Activated T-cell treated with anti-CD3 and anti-CD28 coated beads for 1 hour (primary cell): ENCODE data around the gene BSPH1.
"Not testable (repeated sequence)": the region's sequence is repeated elsewhere in the genome, so short reads cannot be mapped to it uniquely, and the experiment has no call there.

Experiments used
- DNase-seq: peaks from one replicate; pipeline ENCODE4 v3.0.0-alpha.2; 2020; ENCODE audit warnings: low read depth

BSPH1 gene, protein sequence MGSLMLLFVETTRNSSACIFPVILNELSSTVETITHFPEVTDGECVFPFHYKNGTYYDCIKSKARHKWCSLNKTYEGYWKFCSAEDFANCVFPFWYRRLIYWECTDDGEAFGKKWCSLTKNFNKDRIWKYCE

DNA sequence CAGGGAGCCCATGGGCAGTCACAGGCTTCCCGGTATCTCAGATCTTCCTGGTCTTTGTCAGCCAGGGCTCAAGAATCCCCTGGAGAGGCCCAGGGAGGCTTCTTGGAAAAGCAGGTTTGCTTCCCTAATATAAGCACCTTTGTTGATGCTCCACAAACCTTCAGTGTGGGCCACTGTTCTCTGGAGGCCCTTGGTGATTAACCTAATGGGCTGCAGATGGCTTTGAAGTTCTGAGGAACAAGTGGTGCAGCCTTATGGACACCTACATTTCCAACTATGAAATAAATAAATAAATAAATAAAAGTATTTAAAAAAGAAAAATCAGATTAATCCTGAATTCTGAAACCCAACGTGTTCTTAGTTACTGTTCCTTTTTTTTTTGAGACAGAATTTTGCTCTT lies at the start of gene BSPH1:
Gene BSPH1 (minus strand): TSS at position 101 of the 400 bp plus-strand sequence. CDS start 89 bp downstream, at position 12.
- no peak for DNase-seq

DNA sequence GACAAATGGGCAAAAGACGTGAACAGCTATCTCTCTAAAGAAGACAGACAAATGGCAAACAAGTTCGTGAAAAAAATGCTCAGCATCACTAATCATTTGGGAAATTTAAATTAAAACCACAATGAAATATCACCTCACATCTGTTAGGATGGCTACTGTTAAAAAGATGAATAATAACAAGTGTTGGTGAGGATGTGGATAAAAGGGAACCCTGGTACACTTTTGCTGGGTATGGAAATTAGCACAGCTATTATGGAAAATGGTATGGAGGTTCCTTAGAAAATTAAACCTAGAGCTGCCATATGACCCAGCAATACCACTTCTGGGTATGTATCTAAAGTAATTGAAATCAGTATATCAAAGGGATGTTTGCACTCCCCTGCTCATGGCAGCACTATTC lies 44.8 kb upstream of the BSPH1 start:
- DNase-seq = no peak

DNA sequence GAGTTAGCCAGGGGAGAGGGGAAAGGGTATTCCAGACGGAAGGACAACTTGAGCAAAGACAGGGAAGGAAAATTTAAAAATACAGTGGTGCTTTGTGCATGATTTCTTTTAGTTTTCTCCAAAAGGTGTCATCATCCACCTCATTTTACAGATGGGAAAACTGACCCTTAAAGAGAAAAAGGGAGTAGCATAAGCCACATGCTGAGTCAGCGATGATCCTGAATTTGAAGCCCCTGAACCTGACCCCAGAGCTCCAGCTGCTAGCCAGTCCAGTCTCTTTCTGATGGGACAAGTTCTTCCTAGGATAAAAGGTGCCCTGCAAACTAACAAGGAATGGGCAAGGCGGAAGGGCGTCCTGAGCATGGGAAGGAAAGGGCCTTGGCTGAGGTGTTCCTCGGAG lies 41.6 kb upstream of the BSPH1 start:
- no peak for DNase-seq

DNA sequence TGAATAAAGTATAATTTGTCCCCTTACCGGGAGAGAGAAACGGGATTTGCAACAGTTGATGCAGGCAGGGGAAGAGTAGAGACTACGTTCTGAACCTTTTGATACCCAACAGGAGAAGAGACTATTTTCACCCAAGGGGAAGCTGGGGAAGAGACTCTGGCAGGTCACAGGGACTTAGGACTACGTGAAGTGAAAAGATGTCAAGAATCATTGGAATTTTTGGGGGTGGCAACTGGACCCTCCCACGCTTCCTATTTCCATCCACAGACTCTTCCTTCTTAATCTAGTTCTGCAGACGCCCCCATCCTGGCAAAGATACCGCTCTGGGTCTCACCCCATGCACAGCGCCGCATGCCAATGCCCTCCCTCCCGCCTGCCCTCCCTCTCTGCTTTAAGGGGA lies 38.1 kb upstream of the BSPH1 start:
- no peak for DNase-seq

DNA sequence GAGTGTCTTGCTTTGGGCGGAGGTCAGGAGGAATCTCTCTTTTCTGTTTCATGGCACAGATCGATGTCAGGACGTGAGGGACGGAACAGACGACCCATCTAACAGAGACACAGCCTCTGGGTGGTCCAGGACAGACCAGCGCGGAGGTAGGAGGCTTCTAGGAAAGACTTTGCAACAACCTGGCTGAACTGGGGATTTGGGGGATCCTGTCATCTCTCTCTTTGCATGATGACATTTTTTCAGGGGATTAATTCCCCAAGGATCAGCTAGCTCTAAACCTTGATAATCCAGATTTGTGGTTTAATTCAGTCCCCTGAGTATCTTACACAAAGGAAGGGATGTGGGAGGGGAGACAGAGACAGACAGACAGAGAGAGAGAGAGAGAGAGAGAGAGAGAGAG lies 37.5 kb upstream of the BSPH1 start:
- DNase-seq = no peak

DNA sequence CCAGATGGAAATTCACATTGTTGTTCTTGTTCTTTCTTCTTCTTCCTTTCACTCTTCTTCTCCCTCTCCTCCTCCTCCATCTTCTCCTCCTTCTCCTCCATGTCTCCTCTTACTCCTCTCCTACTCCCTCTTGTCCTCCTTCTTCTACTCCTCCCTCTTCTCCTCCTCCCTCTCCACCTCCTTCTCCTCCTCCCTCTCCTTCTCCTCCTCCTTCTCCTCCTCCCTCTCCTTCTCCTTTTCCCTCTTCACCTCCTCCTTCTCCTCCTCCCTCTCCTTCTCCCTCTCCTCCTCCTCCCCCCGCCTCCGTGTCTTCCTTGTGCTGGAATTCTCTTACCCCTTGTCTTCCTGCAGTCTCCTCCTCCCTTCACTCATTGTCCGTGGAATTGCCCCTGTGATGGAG lies 33.5 kb upstream of the BSPH1 start:
- no peak for DNase-seq

DNA sequence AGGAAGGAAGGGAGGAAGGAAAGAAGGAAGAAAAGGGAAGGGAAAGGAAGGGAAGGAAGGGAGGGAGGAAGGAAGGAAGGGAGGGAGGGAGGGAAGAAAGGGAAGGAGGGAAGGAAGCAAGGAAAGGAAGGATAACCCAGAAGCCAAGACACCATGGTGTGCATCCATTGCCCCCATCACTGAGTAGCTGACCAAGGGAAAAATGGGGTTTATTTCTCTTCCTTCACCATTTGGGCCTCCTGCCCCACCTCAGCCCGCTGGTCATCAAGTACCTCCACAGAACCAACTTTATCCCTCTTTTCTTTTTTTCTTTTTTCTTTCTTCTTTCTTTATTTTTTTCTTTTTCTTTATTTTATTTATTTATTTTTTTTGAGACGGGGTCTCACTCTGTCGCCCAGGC lies 31.5 kb upstream of the BSPH1 start:
- no peak for DNase-seq

DNA sequence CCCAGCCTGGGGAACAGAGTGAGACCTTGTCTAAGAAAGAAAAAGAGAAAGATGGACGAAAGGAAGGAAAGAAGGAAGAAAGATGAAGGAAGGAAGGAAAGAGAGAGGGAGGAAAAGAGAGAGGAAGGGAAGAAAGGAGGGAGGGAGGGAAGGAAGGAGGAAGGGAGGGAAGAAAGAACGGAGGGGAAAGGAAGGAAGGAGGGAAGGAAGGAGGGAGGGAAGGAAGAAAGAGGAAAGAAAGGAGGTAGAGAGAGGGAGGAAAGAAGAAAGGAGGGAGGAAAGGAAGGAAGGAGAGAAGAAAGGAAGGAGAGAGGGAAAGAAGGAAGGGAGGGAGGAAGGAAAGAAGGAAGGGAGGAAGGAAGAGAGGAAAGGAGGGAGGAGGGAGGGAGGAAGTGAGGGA lies 31.0 kb upstream of the BSPH1 start:
- no peak for DNase-seq

DNA sequence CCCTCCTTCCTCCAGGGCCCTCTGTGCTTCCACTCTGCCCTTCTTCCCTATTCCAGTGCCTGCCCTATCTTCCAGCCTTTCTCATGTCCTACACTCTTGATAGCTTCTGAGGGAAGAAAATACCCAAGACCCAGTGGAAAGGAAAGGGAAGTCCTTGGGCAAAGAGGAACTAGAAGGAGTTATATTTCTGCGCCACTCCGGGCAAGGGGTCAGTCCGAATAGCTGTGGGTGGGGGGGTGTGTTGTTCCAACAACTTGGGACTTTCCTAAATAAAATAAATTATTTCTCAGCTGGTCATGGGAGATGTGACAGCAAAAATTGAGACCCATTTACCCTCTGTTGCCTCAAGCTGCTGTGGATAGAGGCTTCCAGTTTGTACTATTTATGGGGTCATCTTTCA lies 28.7 kb upstream of the BSPH1 start:
- no peak for DNase-seq

DNA sequence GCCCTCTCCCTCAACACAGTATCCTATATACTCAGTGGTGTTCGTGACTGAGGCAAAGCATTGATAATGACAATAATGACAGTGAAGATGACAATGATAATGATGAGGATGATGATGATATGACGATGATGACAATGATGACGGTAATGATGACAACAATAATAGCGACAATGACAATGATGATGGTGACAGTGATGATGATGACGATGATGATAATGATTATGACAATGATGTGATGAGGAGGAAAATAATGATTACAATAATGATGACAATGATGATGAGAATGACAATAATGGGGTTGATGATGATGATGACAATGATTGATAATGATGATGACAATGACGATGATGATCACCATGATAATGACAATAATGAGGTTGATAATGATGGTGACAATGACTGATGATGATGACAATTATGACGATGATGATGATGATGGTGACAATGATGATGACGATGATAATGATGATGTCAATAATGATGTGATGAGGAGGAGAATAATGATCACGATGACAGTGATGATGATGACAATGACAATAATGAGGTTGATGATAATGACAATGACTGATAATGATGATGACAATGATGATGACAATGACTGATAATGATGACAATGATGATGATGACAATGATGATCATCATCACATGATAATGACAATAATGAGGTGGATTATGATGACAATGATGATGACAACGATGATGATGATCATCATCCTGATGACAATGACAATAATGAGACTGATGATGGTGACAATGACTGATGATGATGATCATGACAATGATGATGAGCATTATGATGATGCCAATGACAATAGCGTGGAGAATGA lies 19.2 kb upstream of the BSPH1 start:
- DNase-seq = no peak

DNA sequence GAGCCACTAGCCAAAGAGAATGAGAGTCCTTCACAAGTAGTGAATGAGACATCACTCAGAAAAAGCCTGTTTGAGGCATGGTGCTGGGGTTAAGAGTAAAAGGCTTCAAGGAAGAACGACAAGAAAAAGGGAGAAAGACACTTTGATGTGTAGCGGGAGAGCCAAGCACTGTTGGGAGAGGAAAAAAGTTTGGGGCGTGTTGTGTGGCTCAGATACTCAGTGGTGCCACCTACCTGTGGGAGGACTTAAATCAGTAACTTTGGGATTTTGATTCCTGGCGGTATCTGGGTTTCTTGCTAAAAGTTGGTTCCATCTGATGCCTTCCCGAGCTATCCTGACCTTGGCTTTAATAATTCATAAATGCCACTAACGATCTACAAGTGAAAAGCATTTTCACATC lies 14.8 kb upstream of the BSPH1 start:
- DNase-seq = no peak

DNA sequence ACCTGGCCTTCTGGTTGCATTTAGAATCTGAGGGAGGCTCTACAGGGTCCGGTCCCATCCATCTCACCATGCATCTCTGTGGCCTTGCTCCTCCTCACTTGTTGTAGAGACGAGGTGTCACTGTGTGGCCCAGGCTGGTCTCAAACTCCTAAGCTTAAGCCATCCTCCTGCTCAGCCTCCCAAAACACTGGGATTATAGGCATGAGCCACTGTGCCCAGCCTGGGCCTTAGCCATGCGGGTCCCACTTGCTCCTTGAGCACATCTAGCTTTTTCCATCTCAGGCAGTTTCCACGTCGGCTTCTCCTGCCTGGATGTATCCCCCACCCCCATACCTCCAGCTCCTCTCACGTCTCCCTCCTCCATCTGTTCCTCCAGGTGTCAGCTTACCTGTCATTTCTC lies 12.3 kb upstream of the BSPH1 start:
- DNase-seq = no peak

DNA sequence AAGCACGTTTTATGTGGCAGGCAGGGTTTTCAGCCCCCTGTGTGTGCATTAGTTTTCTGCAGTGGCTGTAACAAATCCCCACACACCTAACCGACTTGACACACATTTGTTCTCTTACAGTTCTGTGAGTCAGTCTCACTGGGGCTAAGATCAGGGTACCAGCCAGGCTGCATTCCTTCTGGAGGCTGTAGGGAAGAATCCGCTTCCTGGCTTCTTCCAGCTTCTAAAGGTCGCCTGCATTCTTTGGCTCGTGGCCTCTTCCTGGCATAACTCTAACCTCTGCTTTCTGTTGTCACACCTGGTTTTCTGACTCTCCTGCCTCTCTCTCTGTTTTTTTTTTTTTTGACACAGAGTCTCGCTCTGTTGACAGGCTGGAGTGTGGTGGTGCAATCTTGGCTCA lies 8.9 kb upstream of the BSPH1 start:
- DNase-seq = no peak

DNA sequence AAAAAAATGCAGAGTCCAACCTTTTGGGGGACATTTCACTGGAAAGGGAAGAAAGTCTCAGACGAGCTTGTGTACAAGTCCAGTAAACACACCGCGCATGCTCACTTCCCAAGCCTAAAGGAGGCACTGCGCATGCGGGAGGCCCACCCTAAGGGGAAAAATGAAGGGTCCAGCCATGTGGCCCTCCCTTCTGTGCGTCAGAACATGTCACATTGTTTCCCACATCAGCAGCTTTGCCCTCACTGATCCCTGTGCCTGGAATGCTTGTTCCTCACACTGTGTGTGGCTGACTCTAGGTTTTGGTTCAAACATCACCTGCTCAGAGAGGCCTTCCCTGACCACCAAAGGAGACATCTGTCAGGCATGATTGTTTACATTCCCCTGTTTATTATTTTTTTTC lies 6.8 kb upstream of the BSPH1 start:
- no peak for DNase-seq

DNA sequence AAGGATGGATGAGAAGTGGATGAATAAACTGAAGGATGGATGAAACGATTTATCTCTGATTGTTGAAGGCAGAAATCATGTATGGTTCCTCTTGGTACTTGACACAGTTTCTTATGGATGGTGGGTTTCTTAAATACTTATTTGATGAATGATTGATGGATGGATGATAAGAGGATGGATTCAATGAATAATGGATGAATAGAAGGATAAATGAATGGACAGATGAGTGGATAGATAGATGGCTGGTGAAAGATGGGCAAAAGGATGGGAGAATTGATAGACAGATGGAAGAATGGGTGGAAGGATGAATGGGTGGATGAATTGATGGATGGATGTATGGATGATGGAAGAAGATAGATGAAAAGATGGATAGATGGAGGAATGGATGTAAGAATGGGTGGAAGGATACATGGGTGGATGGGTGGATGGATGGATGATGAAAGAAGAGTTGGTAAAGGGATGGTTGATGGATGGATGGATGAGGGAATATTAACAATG lies 4.3 kb upstream of the BSPH1 start:
- no peak for DNase-seq

DNA sequence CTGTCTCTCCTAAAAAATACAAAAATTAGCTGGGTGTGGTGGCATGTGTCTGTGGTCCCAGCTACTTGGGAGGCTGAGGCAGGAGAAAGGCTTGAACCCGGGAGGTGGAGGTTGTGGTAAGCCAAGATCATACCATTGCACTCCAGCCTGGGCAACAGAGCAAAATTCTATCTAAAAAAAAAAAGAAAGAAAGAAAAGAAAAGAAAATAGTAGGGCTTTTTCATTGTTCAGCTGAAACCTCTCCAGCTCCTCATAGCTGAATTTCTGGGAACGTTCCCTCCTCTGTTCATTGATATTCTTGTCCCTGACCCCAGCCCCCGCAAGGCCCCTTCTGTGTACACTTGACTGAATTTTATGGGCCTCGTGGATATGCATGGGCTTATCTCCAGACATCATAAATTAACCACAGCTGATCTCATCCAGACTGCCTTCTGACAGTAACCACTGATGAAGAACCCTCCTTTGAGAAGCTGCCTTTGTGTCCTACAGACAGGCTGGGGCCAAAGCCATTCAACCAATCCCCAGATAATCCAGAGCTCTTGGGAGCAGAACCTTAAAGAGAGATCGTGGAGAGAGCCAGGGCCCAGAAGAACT lies 2.3 kb upstream of the BSPH1 start, which contains the start of gene ELSPBP1:
Gene ELSPBP1 (plus strand): TSS at position 424 of the 594 bp plus-strand sequence. CDS start 14,036 bp downstream, outside the sequence.
- no peak for DNase-seq

DNA sequence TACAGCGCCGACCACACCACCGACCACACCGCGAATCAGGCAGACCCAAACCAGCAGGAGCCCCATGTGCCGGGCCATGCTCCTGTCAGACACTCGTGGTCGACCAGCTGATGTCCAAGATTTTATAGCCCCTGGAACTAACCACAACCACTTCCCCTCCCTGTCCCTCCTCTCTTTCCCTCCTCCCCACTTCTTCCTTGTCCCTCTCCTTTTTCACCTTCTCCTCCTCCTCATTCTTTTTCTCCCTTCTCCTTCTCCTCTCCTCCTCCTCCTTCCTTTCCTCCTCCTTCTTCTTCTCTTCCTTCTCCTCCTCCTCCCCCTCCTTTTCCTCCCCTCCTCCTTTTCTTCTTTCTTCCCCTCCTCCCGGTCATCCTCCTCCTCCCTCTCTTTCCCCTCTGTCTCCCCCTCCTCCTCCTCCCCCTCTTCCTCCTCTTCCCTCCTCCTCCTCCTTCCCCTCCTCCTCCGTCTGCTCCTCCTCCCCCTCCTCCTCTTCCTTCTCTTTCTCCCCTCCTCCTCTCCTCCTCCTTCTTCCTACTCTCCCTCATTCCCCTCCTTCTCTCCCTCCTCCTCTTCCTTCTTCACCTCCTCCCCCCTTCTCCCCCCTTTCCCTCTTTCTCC lies 670 bp downstream of the BSPH1 start:
- DNase-seq = no peak

DNA sequence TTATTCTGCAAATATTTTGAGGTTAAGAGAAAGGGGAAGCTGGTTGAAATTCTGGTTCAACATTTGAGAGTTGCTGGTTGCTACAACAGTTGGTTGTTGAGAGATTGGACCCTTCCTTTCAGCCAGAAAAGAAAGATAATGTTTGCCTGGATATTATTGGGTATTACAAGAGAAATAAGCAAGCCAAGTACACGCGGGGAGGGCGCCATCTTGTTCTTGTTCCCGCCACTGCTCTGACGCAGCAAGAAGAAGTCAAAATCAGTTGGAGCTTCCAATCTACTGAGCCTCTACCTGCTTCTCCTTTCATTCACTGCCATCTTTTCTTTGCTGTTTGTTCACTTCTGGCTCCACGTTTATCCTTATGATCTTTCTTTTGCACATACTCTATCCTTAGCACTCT lies 18.4 kb downstream of the BSPH1 start:
- DNase-seq = no peak

DNA sequence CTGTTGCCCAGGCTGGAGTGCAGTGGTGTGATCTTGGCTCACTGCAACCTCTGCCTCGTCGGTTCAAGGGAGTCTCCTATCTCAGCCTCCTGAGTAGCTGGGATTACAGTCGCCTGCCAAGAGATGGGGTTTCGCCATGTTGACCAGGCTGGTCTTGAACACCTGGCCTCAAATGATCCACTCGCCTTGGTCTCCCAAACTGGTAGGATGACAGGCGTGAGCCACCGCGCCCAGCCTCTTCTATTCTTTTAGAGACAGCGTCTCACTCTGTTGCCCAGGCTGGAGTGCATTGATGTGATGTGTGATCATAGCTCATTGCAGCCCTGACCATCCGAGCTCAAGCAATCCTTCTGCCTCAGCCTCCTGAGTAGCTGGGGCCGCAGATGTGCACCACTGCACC lies 36.0 kb downstream of the BSPH1 start:
- not testable (repeated sequence) for DNase-seq

DNA sequence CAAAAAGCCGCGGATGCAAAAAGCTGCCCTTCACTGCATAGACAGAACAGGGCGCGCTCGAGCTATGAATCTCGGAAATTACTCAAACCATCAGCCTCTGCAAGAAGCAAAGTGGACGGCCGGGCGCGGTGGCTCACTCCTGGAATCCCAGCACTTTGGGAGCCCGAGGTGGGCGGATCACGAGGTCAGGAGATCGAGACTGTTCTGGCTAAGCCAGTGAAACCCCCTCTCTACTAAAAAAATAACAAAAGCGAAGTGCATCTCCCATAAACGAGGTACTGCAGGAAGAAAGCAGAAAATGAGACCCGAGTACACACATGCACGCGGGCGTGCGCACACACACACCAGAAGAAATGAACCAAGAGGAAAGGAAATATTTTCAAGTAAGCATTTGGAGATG lies 39.8 kb downstream of the BSPH1 start:
- DNase-seq = not testable (repeated sequence)

DNA sequence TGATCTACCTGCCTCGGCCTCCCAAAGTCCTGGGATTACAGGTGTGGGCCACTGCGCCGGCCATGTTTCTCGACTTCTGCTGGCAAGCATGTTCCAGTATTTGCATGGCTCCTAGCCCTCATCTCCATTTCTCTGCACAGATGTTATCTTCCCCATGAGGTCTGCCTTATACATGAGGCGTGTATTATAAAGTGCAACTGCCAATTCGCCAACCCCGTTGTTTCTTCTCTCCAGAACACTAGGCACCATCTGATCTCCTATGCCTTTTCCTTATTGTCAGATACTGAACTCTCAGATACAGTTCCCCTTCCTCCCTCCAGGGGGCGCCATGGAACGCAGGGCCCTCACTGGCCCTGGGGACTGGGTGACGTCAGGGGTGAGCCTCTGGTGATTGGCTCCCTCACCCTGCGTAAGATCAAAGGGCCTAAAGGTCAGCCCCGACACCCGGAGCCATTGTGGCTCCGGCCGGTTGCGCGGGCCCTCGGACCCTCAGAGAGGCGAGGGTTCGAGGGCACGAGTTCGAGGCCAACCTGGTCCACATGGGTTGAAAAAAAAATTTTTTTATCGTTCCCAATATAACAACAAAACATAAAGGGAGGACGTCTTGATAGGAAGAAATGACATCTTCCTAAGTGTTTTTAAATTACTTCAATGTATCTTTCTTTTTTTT lies 42.0 kb downstream of the BSPH1 start:
- DNase-seq = not testable (repeated sequence)

DNA sequence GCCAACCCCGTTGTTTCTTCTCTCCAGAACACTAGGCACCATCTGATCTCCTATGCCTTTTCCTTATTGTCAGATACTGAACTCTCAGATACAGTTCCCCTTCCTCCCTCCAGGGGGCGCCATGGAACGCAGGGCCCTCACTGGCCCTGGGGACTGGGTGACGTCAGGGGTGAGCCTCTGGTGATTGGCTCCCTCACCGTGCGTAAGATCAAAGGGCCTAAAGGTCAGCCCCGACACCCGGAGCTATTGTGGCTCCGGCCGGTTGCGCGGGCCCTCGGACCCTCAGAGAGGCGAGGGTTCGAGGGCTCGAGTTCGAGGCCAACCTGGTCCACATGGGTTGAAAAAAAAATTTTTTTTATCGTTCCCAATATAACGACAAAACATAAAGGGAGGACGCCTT lies 63.4 kb downstream of the BSPH1 start:
- not testable (repeated sequence) for DNase-seq
